GM23248 (cell line): Measurements from ENCODE around the gene TRIM27. TPM values are rescaled to one million over a fixed set of nuclear protein-coding genes. Genes with fewer than 3 reads are reported as not detected.

Experiments
- DNase-seq: peaks from one replicate; pipeline ENCODE4 v3.0.0-alpha.2; 2015
- H2AFZ ChIP-seq: fragments of 200-600 bp; sonication (generic); 2 replicates; pipeline ENCODE4 v1.6.1; 2016; ENCODE audit warnings: antibody characterized with exemption
- H3F3A ChIP-seq: fragments of 200-600 bp; sonication (generic); 2 replicates; pipeline ENCODE4 v1.6.1; 2016; ENCODE audit warnings: mild to moderate bottlenecking, antibody characterized with exemption, mixed run types; ENCODE audit not compliant: insufficient read depth
- H3K27ac ChIP-seq: fragments of 200-600 bp; sonication (generic); 2 replicates; pipeline ENCODE4 v1.5.1; 2016; ENCODE audit warnings: mild to moderate bottlenecking
- H3K27me3 ChIP-seq: fragments of 200-600 bp; sonication (generic); replicated peaks from 2 replicates; pipeline ENCODE4 v1.6.1; 2016; ENCODE audit warnings: mild to moderate bottlenecking; ENCODE audit not compliant: insufficient read depth
- H3K36me3 ChIP-seq: fragments of 200-600 bp; sonication (generic); 2 replicates; pipeline ENCODE4 v1.6.1; 2016; ENCODE audit warnings: low read depth, mild to moderate bottlenecking
- H3K4me1 ChIP-seq: fragments of 200-600 bp; sonication (generic); 2 replicates; pipeline ENCODE4 v1.6.1; 2016; ENCODE audit warnings: mild to moderate bottlenecking; ENCODE audit not compliant: insufficient read depth
- H3K4me2 ChIP-seq: fragments of 200-600 bp; sonication (generic); one replicate; pipeline ENCODE4 v1.6.1; 2016; ENCODE audit warnings: mild to moderate bottlenecking; ENCODE audit not compliant: unreplicated experiment
- H3K4me3 ChIP-seq: fragments of 200-600 bp; sonication (generic); 2 replicates; pipeline ENCODE4 v1.5.1; 2016; ENCODE audit warnings: mild to moderate bottlenecking
- H3K79me2 ChIP-seq: fragments of 200-600 bp; sonication (generic); 2 replicates; pipeline ENCODE4 v1.6.1; 2016; ENCODE audit warnings: mild to moderate bottlenecking; ENCODE audit not compliant: insufficient read depth
- H3K9ac ChIP-seq: fragments of 200-600 bp; sonication (generic); 2 replicates; pipeline ENCODE4 v1.6.1; 2016; ENCODE audit warnings: mild to moderate bottlenecking
- H3K9me2 ChIP-seq: fragments of 200-600 bp; sonication (generic); 2 replicates; pipeline ENCODE4 v1.6.1; 2016; ENCODE audit warnings: mixed run types, mild to moderate bottlenecking, moderate library complexity; ENCODE audit not compliant: insufficient read depth
- H3K9me3 ChIP-seq: fragments of 200-600 bp; sonication (generic); one replicate; pipeline ENCODE4 v1.6.1; 2017; ENCODE audit warnings: low read depth
- H4K20me1 ChIP-seq: fragments of 200-600 bp; sonication (generic); 2 replicates; pipeline ENCODE4 v1.6.0; 2016; ENCODE audit not compliant: insufficient read depth
- EZH2 ChIP-seq: fragments of 200-600 bp; sonication (generic); IDR thresholded peaks from 2 replicates; pipeline ENCODE4 v1.6.1; 2018; ENCODE audit warnings: antibody characterized with exemption, mild to moderate bottlenecking; ENCODE audit not compliant: insufficient read depth, poor library complexity, severe bottlenecking
- EZH2phosphoT487 ChIP-seq: fragments of 200-600 bp; sonication (generic); IDR thresholded peaks from 2 replicates; pipeline ENCODE4 v1.6.1; 2018; ENCODE audit warnings: antibody characterized with exemption, moderate library complexity, mild to moderate bottlenecking, low read depth; ENCODE audit not compliant: insufficient read depth
- WGBS, 2 experiments: methylation state at CpG; one replicate each; pipeline ENCODE4 v1.1.6; 2015 to 2017; ENCODE audit warnings: low lambda C conversion rate in 2 of 2, low coverage in 1 of 2; ENCODE audit errors: missing lambda C conversion rate in 2 of 2; 5-methylcytosine and 5-hydroxymethylcytosine counted together
- in situ Hi-C: fragments of 300-500 bp; cut with MboI; formaldehyde crosslinking; loops from 2 replicates; pipeline ENCODE4 v1.15.0; 2020
- polyA plus RNA-seq: library from polyadenylated mRNA; unstranded; fragments of >200 nt; fragmentation: Nextera tagmentation; extraction: Ambion mirVana; gene quantifications from 2 replicates; pipeline ENCODE4 v1.2.1, GENCODE V29; 2016
- total RNA-seq: library from RNA; depleted of rRNA; stranded (reverse); fragments of >200 nt; shearing (Covaris generic); gene quantifications from 2 replicates; pipeline ENCODE4 v1.2.3, GENCODE V29; 2014

TRIM27 gene
- total and polyA plus RNA-seq, 2 experiments from 2014 or later = 40.2 to 67.7 TPM

- Histone ChIP-seq H3K27me3 (no peaks in the 10 kb centered on the region), H3K4me1 (peaks cover 8% of the 10 kb centered on the region; the same call in 1 of the 2 replicates), H3K79me2 (no peaks in the 10 kb centered on the region), H3K4me3 (peak overlapping the region; percentile 76; the same call in 1 of the 2 replicates), H3K9ac (no peak overlapping the region), H3K9me2 (no peaks in the 10 kb centered on the region), H4K20me1 (no peaks in the 10 kb centered on the region), H3K4me2 (no peak overlapping the region), H3K27ac (no peak overlapping the region), H3F3A (peaks cover 20% of the 10 kb centered on the region), H3K36me3 (no peaks in the 10 kb centered on the region), H2AFZ (peak overlapping the region; percentile 87), H3K9me3 (no peaks in the 10 kb centered on the region)
- in situ Hi-C loops = no loop called here
- TF ChIP-seq EZH2 = no peak
- no peak for TF ChIP-seq EZH2phosphoT487
- peak; percentile 29 for DNase-seq
- WGBS, 2 experiments = 79 to 83% methylated on average over 25 of the region's 25 CpGs
Observed at GRCh38 chr6:28865401-28866204, 58.2 kb downstream of the TRIM27 start.

- peaks cover 8% of the 10 kb centered on the region; the same call in 1 of the 2 replicates for H3K4me1 ChIP-seq
- peak overlapping the region; percentile 68 for H3K9ac ChIP-seq
- peaks cover 10% of the 10 kb centered on the region; the same call in 1 of the 2 replicates for H3K27me3 ChIP-seq
- H3K27ac ChIP-seq = no peak overlapping the region
- no peaks in the 10 kb centered on the region for H3K79me2 ChIP-seq
- in situ Hi-C loops = no loop called here
- DNase-seq = no peak
- no peaks in the 10 kb centered on the region for H3K9me3 ChIP-seq
- peak overlapping the region; percentile 100 for H3K4me3 ChIP-seq
- no peaks in the 10 kb centered on the region for H3K36me3 ChIP-seq
- TF ChIP-seq EZH2 (no peak), EZH2phosphoT487 (no peak)
- WGBS, 2 experiments = 33% methylated on average over 25 of the region's 25 CpGs
- H3K9me2 ChIP-seq = no peaks in the 10 kb centered on the region
- H4K20me1 ChIP-seq = no peaks in the 10 kb centered on the region
- peak overlapping the region; percentile 97 for H2AFZ ChIP-seq
- peaks cover 20% of the 10 kb centered on the region for H3F3A ChIP-seq
- peak overlapping the region; percentile 92 for H3K4me2 ChIP-seq
Observed at GRCh38 chr6:28864326-28864923, 59.4 kb downstream of the TRIM27 start.

GRCh38 chr6:28863604-28864325, 60.0 kb downstream of the TRIM27 start:
- WGBS, 2 experiments = 1% methylated on average over 47 of the region's 47 CpGs
- peak overlapping the region; percentile 27; the same call in 1 of the 2 replicates for H3K27ac ChIP-seq
- in situ Hi-C loops = no loop called here
- peak overlapping the region; percentile 100 for H3K4me3 ChIP-seq
- no peaks in the 10 kb centered on the region for H3K9me3 ChIP-seq
- peak overlapping the region; percentile 97 for H2AFZ ChIP-seq
- H3K27me3 ChIP-seq = peaks cover 10% of the 10 kb centered on the region; the same call in 1 of the 2 replicates
- TF ChIP-seq EZH2phosphoT487 = no peak
- no peak for TF ChIP-seq EZH2
- no peaks in the 10 kb centered on the region for H4K20me1 ChIP-seq
- no peaks in the 10 kb centered on the region for H3K36me3 ChIP-seq
- peaks cover 8% of the 10 kb centered on the region; the same call in 1 of the 2 replicates for H3K4me1 ChIP-seq
- peak overlapping the region; percentile 68 for H3K9ac ChIP-seq
- H3K79me2 ChIP-seq = no peaks in the 10 kb centered on the region
- DNase-seq = peak; percentile 74
- peak overlapping the region; percentile 92 for H3K4me2 ChIP-seq
- no peaks in the 10 kb centered on the region for H3K9me2 ChIP-seq
- peaks cover 20% of the 10 kb centered on the region for H3F3A ChIP-seq

- no peak overlapping the region for H3K4me2 ChIP-seq
- peaks cover 19% of the 10 kb centered on the region for H3F3A ChIP-seq
- no peak overlapping the region for H3K9ac ChIP-seq
- peaks cover 10% of the 10 kb centered on the region; the same call in 1 of the 2 replicates for H3K27me3 ChIP-seq
- DNase-seq = no peak
- TF ChIP-seq EZH2 = no peak
- TF ChIP-seq EZH2phosphoT487 = no peak
- H3K4me3 ChIP-seq = no peak overlapping the region
- H3K4me1 ChIP-seq = peaks cover 8% of the 10 kb centered on the region; the same call in 1 of the 2 replicates
- no peaks in the 10 kb centered on the region for H3K9me2 ChIP-seq
- H3K9me3 ChIP-seq = no peaks in the 10 kb centered on the region
- in situ Hi-C loops = no loop called here
- H3K36me3 ChIP-seq = no peaks in the 10 kb centered on the region
- no peaks in the 10 kb centered on the region for H3K79me2 ChIP-seq
- H4K20me1 ChIP-seq = no peaks in the 10 kb centered on the region
- H2AFZ ChIP-seq = no peak overlapping the region
- no peak overlapping the region for H3K27ac ChIP-seq
- WGBS, 2 experiments = 69 to 71% methylated on average over 10 of the region's 10 CpGs
Observed at GRCh38 chr6:28862077-28862476, 61.7 kb downstream of the TRIM27 start.
